H9 (cell line): Measurements from ENCODE around the gene CD164L2. TPM values are rescaled to one million over a fixed set of nuclear protein-coding genes. Genes with fewer than 3 reads are reported as not detected.

Source experiments
- DNase-seq: peaks from one replicate; pipeline ENCODE4 v3.0.0-alpha.2; 2017
- H2AFZ ChIP-seq: one replicate; pipeline ENCODE4 v1.6.1; 2013; ENCODE audit warnings: mild to moderate bottlenecking, low read length, control low read depth, moderate library complexity
- H2AK5ac ChIP-seq: 2 replicates; pipeline ENCODE4 v1.6.1; 2013; ENCODE audit warnings: low read length, control low read depth, mixed read lengths; ENCODE audit not compliant: insufficient read length
- H2BK120ac ChIP-seq: one replicate; pipeline ENCODE4 v1.6.1; 2013; ENCODE audit warnings: low read depth, mild to moderate bottlenecking, low read length, control low read depth, inconsistent platforms; ENCODE audit not compliant: poor library complexity, severe bottlenecking
- H2BK12ac ChIP-seq: 2 replicates; pipeline ENCODE4 v1.6.1; 2013; ENCODE audit warnings: low read length, control low read depth, mixed read lengths, low read depth; ENCODE audit not compliant: insufficient read length
- H2BK15ac ChIP-seq: 2 replicates; pipeline ENCODE4 v1.6.1; 2013; ENCODE audit warnings: low read depth, low read length, control low read depth
- H2BK20ac ChIP-seq: one replicate; pipeline ENCODE4 v1.6.1; 2013; ENCODE audit warnings: low read depth, mild to moderate bottlenecking, low read length, control low read depth, inconsistent platforms; ENCODE audit not compliant: poor library complexity, severe bottlenecking
- H2BK5ac ChIP-seq: 2 replicates; pipeline ENCODE4 v1.6.1; 2013; ENCODE audit warnings: low read length, control low read depth, mixed read lengths; ENCODE audit not compliant: insufficient read length
- H3K14ac ChIP-seq: 2 replicates; pipeline ENCODE4 v1.6.1; 2013; ENCODE audit warnings: low read length, control low read depth; ENCODE audit not compliant: insufficient read depth
- H3K18ac ChIP-seq: 2 replicates; pipeline ENCODE4 v1.6.1; 2013; ENCODE audit warnings: low read depth, mild to moderate bottlenecking, mixed read lengths, low read length, control low read depth; ENCODE audit not compliant: insufficient read length
- H3K23ac ChIP-seq: 2 replicates; pipeline ENCODE4 v1.6.1; 2013; ENCODE audit warnings: low read length, control low read depth, mixed read lengths, low read depth; ENCODE audit not compliant: insufficient read length
- H3K23me2 ChIP-seq: 2 replicates; pipeline ENCODE4 v1.6.1; 2013; ENCODE audit warnings: low read depth, mild to moderate bottlenecking, mixed read lengths, low read length, control low read depth; ENCODE audit not compliant: insufficient read length, poor library complexity, severe bottlenecking
- H3K27ac ChIP-seq: 2 replicates; pipeline ENCODE4 v1.5.1; 2013; ENCODE audit warnings: low read length, control low read depth, mixed read lengths, low read depth; ENCODE audit not compliant: insufficient read length
- H3K27me3 ChIP-seq: 2 replicates; pipeline ENCODE4 v1.6.1; 2013; ENCODE audit warnings: low read length, control low read depth, inconsistent platforms; ENCODE audit not compliant: insufficient read depth
- H3K4ac ChIP-seq: 2 replicates; pipeline ENCODE4 v1.6.1; 2013; ENCODE audit warnings: low read depth, mild to moderate bottlenecking, control low read depth, inconsistent platforms, low read length, moderate library complexity
- H3K4me1 ChIP-seq: 2 replicates; pipeline ENCODE4 v1.6.1; 2013; ENCODE audit warnings: low read length, control low read depth, inconsistent platforms; ENCODE audit not compliant: insufficient read depth
- H3K4me2 ChIP-seq: 2 replicates; pipeline ENCODE4 v1.6.1; 2013; ENCODE audit warnings: low read length, control low read depth, mixed read lengths; ENCODE audit not compliant: insufficient read length, insufficient read depth
- H3K56ac ChIP-seq: 2 replicates; pipeline ENCODE4 v1.6.1; 2013; ENCODE audit warnings: low read depth, mild to moderate bottlenecking, mixed read lengths, low read length, control low read depth; ENCODE audit not compliant: insufficient read length
- H3K79me1 ChIP-seq: 2 replicates; pipeline ENCODE4 v1.6.1; 2013; ENCODE audit warnings: low read depth, mild to moderate bottlenecking, moderate library complexity, low read length, control low read depth, inconsistent platforms; ENCODE audit not compliant: insufficient read depth, poor library complexity, severe bottlenecking
- H3K79me2 ChIP-seq: 2 replicates; pipeline ENCODE4 v1.6.1; 2013; ENCODE audit warnings: low read length, control low read depth, inconsistent platforms; ENCODE audit not compliant: insufficient read depth
- H3K9ac ChIP-seq: 2 replicates; pipeline ENCODE4 v1.6.1; 2013; ENCODE audit warnings: low read length, control low read depth, mixed read lengths; ENCODE audit not compliant: insufficient read length; ENCODE audit errors: extremely low read depth
- H3K9me3 ChIP-seq: one replicate; pipeline ENCODE4 v1.6.1; 2013; ENCODE audit warnings: low read depth, low read length, inconsistent platforms; ENCODE audit not compliant: control insufficient read depth
- H3T11ph ChIP-seq: one replicate; pipeline ENCODE4 v1.6.1; 2013; ENCODE audit warnings: mild to moderate bottlenecking, low read length, control low read depth, inconsistent platforms
- H4K20me1 ChIP-seq: one replicate; pipeline ENCODE4 v1.6.1; 2013; ENCODE audit not compliant: control insufficient read depth, insufficient read length, insufficient read depth
- H4K5ac ChIP-seq: 2 replicates; pipeline ENCODE4 v1.6.1; 2013; ENCODE audit warnings: low read depth, mild to moderate bottlenecking, mixed read lengths, low read length, control low read depth; ENCODE audit not compliant: insufficient read length
- H4K8ac ChIP-seq: replicated peaks from 2 replicates; pipeline ENCODE4 v1.6.1; 2013; ENCODE audit warnings: low read length, control low read depth, mixed read lengths, low read depth; ENCODE audit not compliant: insufficient read length
- H4K91ac ChIP-seq: 2 replicates; pipeline ENCODE4 v1.6.1; 2013; ENCODE audit warnings: low read depth, mild to moderate bottlenecking, moderate library complexity, mixed read lengths, low read length, control low read depth; ENCODE audit not compliant: insufficient read length
- H3K27ac Mint-ChIP-seq, 3 experiments: 2 replicates in 2 of 3; 3 replicates in 1 of 3; pipeline ENCODE4 v1.8.0; 2020 to 2021; ENCODE audit warnings: mixed read lengths in 3 of 3, mild to moderate bottlenecking in 1 of 3, moderate library complexity in 1 of 3
- H3K27me3 Mint-ChIP-seq: 2 replicates; pipeline ENCODE4 v1.8.0; 2021; ENCODE audit warnings: low read depth, mild to moderate bottlenecking, moderate library complexity, mixed read lengths
- H3K36me3 Mint-ChIP-seq, 3 experiments: 2 replicates in 2 of 3; 3 replicates in 1 of 3; pipeline ENCODE4 v1.8.0; 2020 to 2021; ENCODE audit warnings: low read depth in 3 of 3, mixed read lengths in 3 of 3; ENCODE audit not compliant: insufficient read depth in 1 of 3
- H3K4me1 Mint-ChIP-seq, 2 experiments: 2 replicates each; pipeline ENCODE4 v1.8.0; 2020; ENCODE audit warnings: mixed read lengths in 2 of 2
- H3K4me3 Mint-ChIP-seq, 2 experiments: 2 replicates in 1 of 2; 3 replicates in 1 of 2; pipeline ENCODE4 v1.8.0; 2020 to 2021; ENCODE audit warnings: mild to moderate bottlenecking in 2 of 2, mixed read lengths in 2 of 2, moderate library complexity in 1 of 2
- H3K9me3 Mint-ChIP-seq, 2 experiments: 2 replicates in 1 of 2; 3 replicates in 1 of 2; pipeline ENCODE4 v1.8.0; 2020; ENCODE audit warnings: mild to moderate bottlenecking in 2 of 2, mixed read lengths in 2 of 2, moderate library complexity in 1 of 2
- CTCF ChIP-seq: fragments of 200-600 bp; sonication (generic); conservative IDR thresholded peaks from 3 replicates; pipeline ENCODE4 v1.8.0; 2021; ENCODE audit warnings: antibody characterized with exemption, mild to moderate bottlenecking
- WGBS: extraction: QIAGEN DNeasy Blood & Tissue Kit; methylation state at CpG from one replicate; pipeline ENCODE4 v1.1.7; 2013; ENCODE audit warnings: missing lambda C conversion rate, low lambda C conversion rate, mixed read lengths; ENCODE audit not compliant: insufficient read length; ENCODE audit errors: extremely low coverage; 5-methylcytosine and 5-hydroxymethylcytosine counted together
- total RNA-seq: library from RNA; stranded (reverse); gene quantifications from 2 replicates; pipeline ENCODE4 v1.2.1, GENCODE V29; 2021

Gene CD164L2
- total RNA-seq, 1 experiment from 2014 or later = 1.2 TPM

GRCh38 chr1:27414091-27414490 lies 31.0 kb upstream of the CD164L2 start:
- no peaks in the 10 kb centered on the region for H3K27me3 Mint-ChIP-seq
- Histone ChIP-seq H3K79me2 (no peaks in the 10 kb centered on the region), H2BK12ac (no peak overlapping the region), H3K9me3 (no peaks in the 10 kb centered on the region), H3K79me1 (no peaks in the 10 kb centered on the region), H2AFZ (no peak overlapping the region), H3K27me3 (no peaks in the 10 kb centered on the region), H4K5ac (no peak overlapping the region), H3K23ac (no peak overlapping the region), H4K91ac (no peak overlapping the region), H3K14ac (no peak overlapping the region), H2BK120ac (no peak overlapping the region), H3K23me2 (no peaks in the 10 kb centered on the region), H2BK20ac (no peak overlapping the region), H3K27ac (no peak overlapping the region), H2BK15ac (no peak overlapping the region), H4K20me1 (no peaks in the 10 kb centered on the region), H3K9ac (no peak overlapping the region), H3K18ac (no peak overlapping the region), H3K4me2 (no peak overlapping the region), H3T11ph (no peak overlapping the region), H3K4ac (no peak overlapping the region), H4K8ac (no peak overlapping the region), H3K56ac (no peak overlapping the region), H2AK5ac (no peak overlapping the region), H3K4me1 (0 out of 2 replicates have a peak, but pooled peaks cover 2% of the 10 kb centered on the region), H2BK5ac (no peak overlapping the region)
- WGBS = no CpG with 5 or more reads among the region's 1 CpG
- H3K9me3 Mint-ChIP-seq = no peaks in the 10 kb centered on the region
- H3K4me3 Mint-ChIP-seq = no peak overlapping the region
- H3K36me3 Mint-ChIP-seq = peaks cover 42 to 77% (median 76%) of the 10 kb centered on the region in 3 experiments; a peak in 6 of 7 replicates
- DNase-seq = no peak
- TF ChIP-seq CTCF = no peak
- H3K27ac Mint-ChIP-seq = no peak overlapping the region; a peak in 1 of 7 replicates
- peaks cover 11 to 12% of the 10 kb centered on the region in 2 experiments for H3K4me1 Mint-ChIP-seq
